PC-3 (cell line): Measurements from ENCODE around the gene CD274. TPM values are rescaled to one million over a fixed set of nuclear protein-coding genes. Genes with fewer than 3 reads are reported as not detected.

Source experiments
- ATAC-seq: fragments of 200-7000 bp; cut with Tn5 transposase; 2 replicates; pipeline ENCODE4 v1.9.1; 2020; ENCODE audit warnings: mild to moderate bottlenecking, moderate library complexity
- BruUV-seq: library from RNA; stranded (reverse); fragments of 400-500 nt; replicated peaks from 2 replicates; lab custom pipeline; 2021; lab: Mats Ljungman, UMichigan
- CTCF ChIA-PET: fragments of 300-600 bp; sonication (Branson Sonifier 250); formaldehyde crosslinking; loops from one replicate; lab custom pipeline; 2022; ENCODE audit warnings: antibody characterized with exemption; lab: Charles Lee
- POLR2A ChIA-PET: fragments of 300-600 bp; sonication (Branson Sonifier 250); formaldehyde crosslinking; loops from one replicate; lab custom pipeline; 2022; ENCODE audit warnings: antibody characterized with exemption; ENCODE audit not compliant: unreplicated experiment; lab: Charles Lee
- DNase-seq: peaks from one replicate; pipeline ENCODE4 v3.0.0-alpha.2; 2015
- H2AFZ ChIP-seq: fragments of 300-600 bp; sonication (generic); 2 replicates; pipeline ENCODE4 v1.6.0; 2016; ENCODE audit warnings: antibody characterized with exemption, low read length
- H3F3A ChIP-seq: fragments of 300-600 bp; sonication (generic); one replicate; pipeline ENCODE4 v1.6.0; 2017; ENCODE audit warnings: antibody characterized with exemption, low read length, control low read depth, mild to moderate bottlenecking; ENCODE audit not compliant: unreplicated experiment
- H3K27ac ChIP-seq: fragments of 300-600 bp; sonication (generic); 2 replicates; pipeline ENCODE4 v1.5.1; 2016; ENCODE audit warnings: mild to moderate bottlenecking, low read length
- H3K27me3 ChIP-seq: fragments of 300-600 bp; sonication (generic); 2 replicates; pipeline ENCODE4 v1.6.1; 2016; ENCODE audit warnings: low read length, mixed read lengths
- H3K36me3 ChIP-seq: fragments of 300-600 bp; sonication (generic); 2 replicates; pipeline ENCODE4 v1.6.1; 2016; ENCODE audit warnings: low read depth, mixed run types, low read length, mixed read lengths
- H3K4me1 ChIP-seq: fragments of 300-600 bp; sonication (generic); 2 replicates; pipeline ENCODE4 v1.5.1; 2016; ENCODE audit warnings: low read length; ENCODE audit not compliant: insufficient read depth
- H3K4me2 ChIP-seq: fragments of 300-600 bp; sonication (generic); 2 replicates; pipeline ENCODE4 v1.6.0; 2016; ENCODE audit warnings: low read length
- H3K4me3 ChIP-seq: fragments of 300-600 bp; sonication (generic); 2 replicates; pipeline ENCODE4 v1.5.1; 2016; ENCODE audit warnings: mild to moderate bottlenecking, low read length, mixed read lengths
- H3K79me2 ChIP-seq: fragments of 300-600 bp; sonication (generic); 2 replicates; pipeline ENCODE4 v1.6.1; 2017; ENCODE audit warnings: low read length, mixed read lengths
- H3K9ac ChIP-seq: fragments of 300-600 bp; sonication (generic); 2 replicates; pipeline ENCODE4 v1.6.0; 2016; ENCODE audit warnings: mild to moderate bottlenecking, low read length
- H3K9me2 ChIP-seq: fragments of 300-600 bp; sonication (generic); replicated peaks from 2 replicates; pipeline ENCODE4 v1.6.1; 2016; ENCODE audit warnings: mixed run types, low read length, mixed read lengths
- H3K9me3 ChIP-seq: fragments of 300-600 bp; sonication (generic); 2 replicates; pipeline ENCODE4 v1.6.1; 2016; ENCODE audit warnings: low read length, mixed read lengths
- H4K20me1 ChIP-seq: fragments of 300-600 bp; sonication (generic); 2 replicates; pipeline ENCODE4 v1.6.1; 2016; ENCODE audit warnings: low read length, mixed read lengths
- EZH2 ChIP-seq: fragments of 300-600 bp; sonication (generic); IDR thresholded peaks from one replicate; pipeline ENCODE4 v1.6.1; 2017; ENCODE audit warnings: antibody characterized with exemption, mild to moderate bottlenecking, low read length; ENCODE audit not compliant: unreplicated experiment
- EZH2phosphoT487 ChIP-seq: fragments of 300-600 bp; sonication (generic); IDR thresholded peaks from 2 replicates; pipeline ENCODE4 v1.6.1; 2018; ENCODE audit warnings: mild to moderate bottlenecking, antibody characterized with exemption, low read length, borderline replicate concordance
- intact Hi-C: fragments of 100-400 bp; cut with micrococcal nuclease; formaldehyde crosslinking; loops from 2 replicates; pipeline ENCODE4 v1.9.0; 2023
- total RNA-seq: library from RNA; depleted of rRNA; stranded (reverse); fragments of >200 nt; gene quantifications from 2 replicates; pipeline ENCODE4 v1.2.3, GENCODE V29; 2014
- TF ChIP-seq, protein P1 (sequence below): fragments of 300-600 bp; sonication (generic); conservative IDR thresholded peaks from 2 replicates; pipeline ENCODE4 v1.5.1; 2017; ENCODE audit warnings: antibody characterized with exemption, low read depth, mild to moderate bottlenecking, low read length

Gene CD274
- total RNA-seq, 1 experiment from 2014 or later: 3.8 TPM

DNA sequence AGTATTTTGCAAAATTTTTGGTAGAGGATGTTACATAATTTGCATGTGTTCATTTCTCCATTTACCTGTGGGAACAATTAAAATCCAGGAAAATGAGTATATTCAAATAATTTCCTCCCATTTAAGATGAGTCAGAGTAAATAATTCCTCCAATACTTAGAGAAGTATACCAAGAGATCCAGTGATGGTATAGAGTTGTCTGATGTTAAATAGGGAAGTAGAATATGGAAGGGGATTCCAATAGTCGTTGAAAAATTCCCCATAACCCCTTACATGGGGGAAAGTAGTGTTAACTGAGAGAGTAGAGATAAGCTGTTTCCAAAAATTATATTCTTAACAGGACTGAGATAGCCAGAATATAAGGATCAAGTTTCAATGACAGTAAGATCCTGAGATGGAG, 15.7 kb downstream of the CD274 start:
- DNase-seq (no peak), ATAC-seq (no peak)
- Histone ChIP-seq H3K4me2 (no peak overlapping the region), H2AFZ (no peak overlapping the region), H3K9ac (no peak overlapping the region), H3K79me2 (no peaks in the 10 kb centered on the region), H3K9me2 (no peaks in the 10 kb centered on the region), H3K4me1 (no peaks in the 10 kb centered on the region), H3K4me3 (no peak overlapping the region), H3K36me3 (peaks cover 11% of the 10 kb centered on the region; the same call in 1 of the 2 replicates), H4K20me1 (no peaks in the 10 kb centered on the region), H3K9me3 (no peaks in the 10 kb centered on the region), H3K27me3 (no peaks in the 10 kb centered on the region), H3K27ac (no peak overlapping the region), H3F3A (no peaks in the 10 kb centered on the region)
- BruUV-seq: no TSS peak
- CTCF ChIA-PET: no interaction called here
- POLR2A ChIA-PET: no interaction called here
- TF ChIP-seq EZH2 (no peak), EZH2phosphoT487 (no peak)
- TF ChIP-seq, protein P1, sequence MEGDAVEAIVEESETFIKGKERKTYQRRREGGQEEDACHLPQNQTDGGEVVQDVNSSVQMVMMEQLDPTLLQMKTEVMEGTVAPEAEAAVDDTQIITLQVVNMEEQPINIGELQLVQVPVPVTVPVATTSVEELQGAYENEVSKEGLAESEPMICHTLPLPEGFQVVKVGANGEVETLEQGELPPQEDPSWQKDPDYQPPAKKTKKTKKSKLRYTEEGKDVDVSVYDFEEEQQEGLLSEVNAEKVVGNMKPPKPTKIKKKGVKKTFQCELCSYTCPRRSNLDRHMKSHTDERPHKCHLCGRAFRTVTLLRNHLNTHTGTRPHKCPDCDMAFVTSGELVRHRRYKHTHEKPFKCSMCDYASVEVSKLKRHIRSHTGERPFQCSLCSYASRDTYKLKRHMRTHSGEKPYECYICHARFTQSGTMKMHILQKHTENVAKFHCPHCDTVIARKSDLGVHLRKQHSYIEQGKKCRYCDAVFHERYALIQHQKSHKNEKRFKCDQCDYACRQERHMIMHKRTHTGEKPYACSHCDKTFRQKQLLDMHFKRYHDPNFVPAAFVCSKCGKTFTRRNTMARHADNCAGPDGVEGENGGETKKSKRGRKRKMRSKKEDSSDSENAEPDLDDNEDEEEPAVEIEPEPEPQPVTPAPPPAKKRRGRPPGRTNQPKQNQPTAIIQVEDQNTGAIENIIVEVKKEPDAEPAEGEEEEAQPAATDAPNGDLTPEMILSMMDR: no peak
- intact Hi-C loops: no loop called here

DNA sequence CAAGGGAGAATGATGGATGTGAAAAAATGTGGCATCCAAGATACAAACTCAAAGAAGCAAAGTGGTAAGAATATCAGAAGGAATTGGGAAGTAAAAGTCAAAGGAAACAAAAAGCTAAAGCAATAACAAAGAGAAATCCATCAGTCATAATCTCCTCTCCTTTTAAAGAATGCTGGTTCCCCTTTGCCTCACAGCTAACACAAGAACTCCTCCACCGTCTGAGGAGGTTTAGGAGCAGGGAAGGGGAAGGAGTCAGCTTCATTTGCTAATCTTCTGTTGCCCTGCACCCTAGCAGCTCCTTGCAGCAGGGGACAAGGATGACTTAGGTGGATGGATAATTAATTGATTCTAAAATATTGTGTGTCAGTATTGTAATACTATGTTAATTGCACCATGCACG, 16.4 kb downstream of the CD274 start:
- Histone ChIP-seq H3K4me2 (no peak overlapping the region), H3F3A (no peaks in the 10 kb centered on the region), H4K20me1 (no peaks in the 10 kb centered on the region), H3K4me3 (no peak overlapping the region), H3K9me2 (no peaks in the 10 kb centered on the region), H3K9me3 (no peaks in the 10 kb centered on the region), H3K27me3 (no peaks in the 10 kb centered on the region), H3K27ac (no peak overlapping the region), H3K36me3 (peaks cover 11% of the 10 kb centered on the region; the same call in 1 of the 2 replicates), H3K9ac (no peak overlapping the region), H3K4me1 (no peaks in the 10 kb centered on the region), H3K79me2 (no peaks in the 10 kb centered on the region), H2AFZ (no peak overlapping the region)
- no peak for DNase-seq
- TF ChIP-seq, protein P1: no peak
- ChIA-PET CTCF (no interaction called here), POLR2A (no interaction called here)
- intact Hi-C loops: no loop called here
- BruUV-seq: no TSS peak
- no peak for ATAC-seq

DNA sequence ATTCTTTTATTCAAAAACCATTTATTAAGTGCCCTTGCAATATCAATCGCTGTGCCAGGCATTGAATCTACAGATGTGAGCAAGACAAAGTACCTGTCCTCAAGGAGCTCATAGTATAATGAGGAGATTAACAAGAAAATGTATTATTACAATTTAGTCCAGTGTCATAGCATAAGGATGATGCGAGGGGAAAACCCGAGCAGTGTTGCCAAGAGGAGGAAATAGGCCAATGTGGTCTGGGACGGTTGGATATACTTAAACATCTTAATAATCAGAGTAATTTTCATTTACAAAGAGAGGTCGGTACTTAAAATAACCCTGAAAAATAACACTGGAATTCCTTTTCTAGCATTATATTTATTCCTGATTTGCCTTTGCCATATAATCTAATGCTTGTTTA, 18.5 kb downstream of the CD274 start:
- no TSS peak for BruUV-seq
- H3K9me2 ChIP-seq: no peaks in the 10 kb centered on the region
- no peak overlapping the region for H2AFZ ChIP-seq
- DNase-seq (no peak), ATAC-seq (no peak)
- H3K27ac ChIP-seq: no peak overlapping the region
- H3K4me2 ChIP-seq: no peak overlapping the region
- ChIA-PET CTCF (interaction anchor here (0.6 to 1.1 kb wide), 2 partner anchors 18 to 823 kb away, joined by 3 to 4 read pairs; partner anchors contain the start of gene CD274), POLR2A (interaction anchor here (0.6 kb wide), 1 partner anchor 154 kb away, joined by 5 read pairs; no protein-coding TSS in a partner anchor)
- H3K9ac ChIP-seq: no peak overlapping the region
- no peak overlapping the region for H3K4me3 ChIP-seq
- peaks cover 4% of the 10 kb centered on the region; the same call in 1 of the 2 replicates for H3K36me3 ChIP-seq
- TF ChIP-seq EZH2phosphoT487: no peak
- TF ChIP-seq, protein P1: no peak
- no peak for TF ChIP-seq EZH2
- no peaks in the 10 kb centered on the region for H3K27me3 ChIP-seq
- H3K9me3 ChIP-seq: no peaks in the 10 kb centered on the region
- intact Hi-C loops: no loop called here
- H4K20me1 ChIP-seq: no peaks in the 10 kb centered on the region
- H3F3A ChIP-seq: no peaks in the 10 kb centered on the region
- no peaks in the 10 kb centered on the region for H3K4me1 ChIP-seq
- H3K79me2 ChIP-seq: no peaks in the 10 kb centered on the region
